HK-2 (cell line): ENCODE data around the gene MCF2L.
A peak's percentile ranks its signal among the peaks of the same experiment; 100 is the strongest.

Experiments
- DNase-seq: peaks from one replicate; pipeline ENCODE4 v3.0.0-alpha.2; 2018; ENCODE audit not compliant: unreplicated experiment

The MCF2L gene

DNA sequence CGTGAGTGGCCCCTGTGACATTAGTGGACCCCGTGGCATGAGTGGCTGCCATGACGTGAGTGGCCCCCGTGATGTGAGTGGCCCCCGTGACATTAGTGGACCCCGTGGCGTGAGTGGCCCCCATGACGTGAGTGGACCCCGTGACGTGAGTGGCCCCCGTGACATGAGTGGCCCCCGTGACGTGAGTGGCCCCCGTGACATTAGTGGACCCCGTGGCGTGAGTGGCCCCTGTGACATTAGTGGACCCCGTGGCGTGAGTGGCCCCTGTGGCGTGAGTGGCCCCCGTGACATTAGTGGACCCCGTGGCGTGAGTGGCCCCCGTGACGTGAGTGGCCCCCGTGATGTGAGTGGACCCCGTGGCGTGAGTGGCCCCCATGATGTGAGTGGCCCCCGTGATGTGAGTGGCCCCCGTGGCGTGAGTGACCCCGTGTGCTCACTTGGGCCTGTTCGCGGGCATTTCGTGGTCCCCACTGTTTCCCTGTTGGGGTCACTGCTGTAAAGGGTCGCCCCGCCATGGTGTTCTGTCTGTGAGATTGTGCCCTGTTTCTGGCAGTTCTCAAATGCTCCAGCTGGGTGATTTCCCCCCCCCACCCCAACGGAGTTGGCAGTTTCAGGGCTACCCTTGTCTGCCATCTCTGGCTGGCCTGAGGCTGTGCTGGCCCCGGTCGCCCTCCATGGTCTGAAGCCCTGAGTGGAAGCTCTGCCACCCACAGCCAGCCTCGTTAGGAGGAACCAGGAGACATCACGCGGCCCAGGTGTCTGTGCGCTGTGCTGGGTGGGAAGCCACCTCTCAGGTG lies 64.2 kb downstream of the MCF2L start:
- no peak for DNase-seq

DNA sequence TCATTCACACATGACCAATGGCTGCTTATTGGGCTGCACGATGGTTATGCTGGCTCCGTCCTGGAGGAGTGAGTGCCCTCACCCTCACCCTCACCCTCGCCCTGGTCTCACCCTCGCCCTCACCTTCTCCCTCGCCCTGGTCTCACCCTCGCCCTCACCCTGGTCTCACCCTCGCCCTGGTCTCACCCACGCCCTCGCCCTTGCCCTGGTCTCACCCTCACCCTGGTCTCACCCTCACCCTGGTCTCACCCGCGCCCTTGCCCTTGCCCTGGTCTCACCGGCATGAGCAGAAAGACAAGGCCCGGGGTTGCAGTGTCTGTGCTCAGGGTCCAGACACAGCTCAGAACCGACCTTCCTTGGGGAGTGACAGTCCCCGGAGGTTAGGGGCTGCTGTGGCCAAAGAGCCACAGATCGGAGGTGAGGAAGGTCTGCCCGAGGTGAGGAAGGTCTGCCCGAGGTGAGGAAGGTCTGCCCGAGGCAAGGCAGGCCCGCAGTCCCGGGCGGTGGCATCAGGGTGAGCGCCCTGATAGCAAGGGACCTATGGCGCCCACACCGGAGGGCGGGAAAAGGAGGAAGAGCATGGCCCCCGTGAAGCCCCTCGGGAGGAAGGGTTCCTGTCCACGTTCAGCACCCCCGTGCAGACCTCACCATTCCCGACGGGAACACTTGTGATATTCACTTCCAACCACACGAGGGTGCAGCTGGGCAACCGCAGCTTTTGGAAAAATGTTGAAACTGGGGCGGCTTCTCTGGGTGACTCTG lies 65.6 kb downstream of the MCF2L start:
- peak; percentile 6 for DNase-seq

DNA sequence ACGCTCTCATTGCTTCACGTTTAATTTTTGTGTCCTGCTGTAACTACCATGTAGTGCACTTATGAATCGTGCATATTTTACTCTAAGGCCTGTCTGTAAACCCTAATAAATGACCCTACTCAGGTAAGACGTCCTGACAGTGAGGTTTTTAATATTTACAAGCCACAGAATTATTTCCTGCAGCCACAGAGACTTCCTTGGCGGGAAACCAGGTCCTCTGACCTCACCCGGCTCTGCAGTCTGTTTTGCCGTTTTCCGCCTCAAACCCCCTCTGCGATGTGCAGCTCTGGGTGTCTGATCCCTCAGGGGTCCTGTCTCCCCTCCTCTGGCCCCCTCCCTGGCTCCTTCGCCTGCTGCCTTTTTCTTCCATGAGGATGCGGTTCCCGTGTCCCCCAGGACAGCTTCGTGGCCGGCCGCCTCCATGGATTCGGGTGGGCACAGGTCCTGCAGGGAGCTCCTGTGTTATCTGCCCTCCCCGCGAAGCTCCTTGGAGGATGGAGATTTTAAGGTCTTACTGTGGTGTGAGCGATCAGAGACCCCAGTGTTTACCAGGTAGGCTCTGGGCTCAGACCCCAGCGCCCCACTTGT lies 66.3 kb downstream of the MCF2L start:
- no peak for DNase-seq

DNA sequence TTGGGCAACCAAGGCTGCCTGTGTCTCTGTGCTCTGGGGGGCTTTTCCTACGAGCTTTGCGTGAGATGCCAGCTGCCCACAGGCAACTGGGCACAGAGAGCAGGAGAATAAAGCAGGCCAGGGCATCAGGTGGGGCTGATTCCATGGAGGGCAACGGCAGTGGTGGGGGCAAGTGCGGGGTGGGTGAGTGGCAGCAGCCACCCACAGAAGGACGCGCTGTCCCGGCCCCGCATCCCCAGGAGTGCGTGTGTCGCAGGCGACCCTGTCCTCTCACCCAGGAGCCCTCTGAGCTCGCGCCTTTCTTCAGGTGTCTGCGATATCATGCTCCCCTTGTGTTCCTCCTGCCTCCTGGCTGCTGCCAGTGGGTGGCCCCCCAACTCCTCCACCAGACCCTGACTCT lies 67.4 kb downstream of the MCF2L start:
- DNase-seq, result no peak

DNA sequence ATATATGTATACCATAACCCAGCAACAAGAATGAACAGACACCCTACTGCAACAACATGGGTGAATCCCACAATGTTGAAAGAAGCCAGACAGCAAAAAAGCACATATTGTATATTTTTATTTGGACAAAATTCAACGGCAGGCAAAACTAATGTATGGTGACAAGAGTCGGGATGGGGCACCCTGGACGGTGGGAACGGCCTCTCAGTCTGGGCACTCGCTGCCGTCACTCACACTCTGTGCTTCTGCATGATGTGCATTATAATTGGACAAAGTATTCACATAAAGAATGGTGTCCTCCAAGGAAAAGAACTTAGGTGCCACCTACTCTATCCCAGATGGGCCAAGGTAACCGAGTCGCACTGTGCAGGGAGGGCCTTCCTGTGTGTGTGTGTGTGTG lies 71.0 kb downstream of the MCF2L start:
- DNase-seq, result no peak

DNA sequence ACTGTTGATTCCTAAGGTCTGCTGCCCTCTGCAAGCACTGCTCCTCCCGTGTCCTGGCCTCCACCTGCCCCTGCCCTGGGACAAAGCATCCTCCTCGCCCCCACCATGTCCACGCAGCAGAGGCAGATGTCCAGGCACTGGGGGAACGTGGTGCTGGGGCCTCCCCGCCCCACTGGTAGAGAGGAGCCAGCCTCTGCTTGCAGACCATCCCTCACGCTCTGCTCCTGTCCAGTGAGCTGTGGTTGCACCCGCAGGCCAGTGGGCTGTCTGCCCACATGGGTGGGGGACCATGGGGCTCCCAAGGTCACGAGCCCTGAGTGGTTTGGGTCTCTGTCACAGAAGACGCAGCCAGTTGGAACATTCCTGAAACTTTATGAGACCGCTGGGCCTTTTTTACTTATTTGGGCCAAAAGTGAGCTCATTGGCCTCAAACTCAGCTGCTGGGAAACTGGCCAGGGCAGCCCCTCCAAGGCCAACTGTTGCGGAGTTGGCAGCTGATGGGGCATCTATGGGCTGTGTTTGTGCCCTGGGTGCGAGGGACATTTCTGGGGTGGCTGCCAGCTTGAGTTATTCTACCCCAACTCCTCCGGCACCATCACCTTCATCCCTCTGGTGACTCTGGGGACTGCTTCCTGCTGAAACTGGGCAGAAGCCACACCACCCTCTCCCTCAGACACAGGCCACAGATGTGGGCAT lies 71.7 kb downstream of the MCF2L start:
- DNase-seq, result no peak

DNA sequence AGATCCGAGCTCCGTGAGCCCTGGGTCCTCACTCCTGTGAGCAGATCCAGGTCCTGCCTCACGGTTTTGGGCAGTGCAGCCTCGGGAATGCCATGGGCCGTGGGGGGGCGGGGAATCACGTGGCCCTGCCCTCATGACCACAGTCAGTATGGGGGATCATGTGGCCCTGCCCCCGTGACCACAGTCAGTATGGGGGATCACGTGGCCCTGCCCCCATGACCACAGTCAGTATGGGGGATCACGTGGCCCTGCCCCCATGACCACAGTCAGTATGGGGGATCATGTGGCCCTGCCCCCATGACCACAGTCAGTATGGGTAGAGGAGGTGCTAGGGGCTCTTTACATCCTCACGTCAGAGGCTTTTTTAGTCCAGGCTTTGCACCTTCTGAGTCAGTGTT lies 72.3 kb downstream of the MCF2L start:
- DNase-seq, result no peak

DNA sequence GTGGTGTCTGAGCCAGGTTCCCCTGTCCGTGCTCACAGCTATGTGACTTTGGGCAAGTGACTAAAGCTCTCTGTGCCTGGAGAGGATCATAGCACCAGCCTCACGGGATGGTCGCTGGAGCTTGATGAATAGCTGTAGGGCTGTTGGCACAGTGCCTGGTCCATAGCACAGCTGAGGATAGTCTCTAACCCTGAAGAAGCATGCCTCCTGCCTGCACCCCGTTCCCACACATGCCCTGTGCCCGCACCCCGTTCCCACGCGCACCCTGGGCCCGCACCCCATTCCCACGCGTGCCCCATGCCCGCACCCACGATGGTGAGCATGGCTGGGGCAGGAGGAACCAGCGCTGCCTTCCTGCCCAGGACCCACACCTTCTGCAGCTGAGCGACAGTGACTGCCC lies 72.9 kb downstream of the MCF2L start:
- no peak for DNase-seq

DNA sequence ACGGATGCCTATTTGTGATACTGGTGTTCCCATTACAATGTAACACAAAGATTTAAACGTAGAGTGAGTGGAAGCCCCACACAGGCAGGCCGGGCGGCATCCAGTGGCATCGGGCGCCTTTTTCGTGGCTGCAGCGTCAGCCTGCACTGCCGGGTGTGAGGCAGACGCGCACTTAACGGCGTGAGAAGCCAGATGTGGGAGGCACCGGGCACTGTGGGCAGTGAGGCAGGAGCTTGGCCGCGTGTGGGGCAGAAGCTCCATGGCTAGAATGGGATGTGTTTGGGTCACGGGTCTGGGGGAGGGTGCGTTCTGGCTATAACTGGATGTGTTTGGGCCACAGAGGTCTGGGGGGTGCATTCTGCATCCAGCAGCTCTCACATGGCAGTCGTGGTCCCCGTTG lies 73.4 kb downstream of the MCF2L start:
- no peak for DNase-seq

DNA sequence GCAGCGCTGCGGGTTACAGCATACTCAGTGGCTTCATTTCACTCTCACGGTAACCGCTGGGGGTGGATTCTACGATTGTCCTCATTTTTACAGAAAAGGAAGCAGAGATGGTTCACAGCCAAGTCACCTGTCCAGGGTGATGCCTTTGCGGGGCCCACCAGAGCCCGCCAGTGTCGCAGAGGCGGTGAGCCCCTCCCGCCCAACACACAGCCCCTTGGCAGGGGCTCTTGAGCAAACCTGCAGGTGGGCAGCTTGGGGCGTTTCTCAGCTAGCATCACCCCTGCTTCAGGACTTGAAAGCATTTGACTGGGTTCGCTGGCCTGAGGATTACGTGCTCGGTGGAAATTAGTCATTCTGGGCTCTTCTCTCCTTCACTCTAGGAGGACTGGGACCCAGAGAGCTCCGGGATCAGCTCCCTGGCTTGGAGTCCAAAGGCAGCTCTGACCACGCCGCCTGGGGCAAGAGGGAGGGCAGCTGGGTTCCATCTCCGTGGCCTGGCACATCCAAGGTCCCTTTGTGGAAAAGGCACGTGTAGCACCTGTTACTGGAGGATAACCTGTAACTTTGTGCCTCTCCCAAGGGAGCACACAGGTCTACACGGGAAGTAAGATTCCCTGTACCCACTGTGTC lies 74.1 kb downstream of the MCF2L start:
- DNase-seq, result no peak

DNA sequence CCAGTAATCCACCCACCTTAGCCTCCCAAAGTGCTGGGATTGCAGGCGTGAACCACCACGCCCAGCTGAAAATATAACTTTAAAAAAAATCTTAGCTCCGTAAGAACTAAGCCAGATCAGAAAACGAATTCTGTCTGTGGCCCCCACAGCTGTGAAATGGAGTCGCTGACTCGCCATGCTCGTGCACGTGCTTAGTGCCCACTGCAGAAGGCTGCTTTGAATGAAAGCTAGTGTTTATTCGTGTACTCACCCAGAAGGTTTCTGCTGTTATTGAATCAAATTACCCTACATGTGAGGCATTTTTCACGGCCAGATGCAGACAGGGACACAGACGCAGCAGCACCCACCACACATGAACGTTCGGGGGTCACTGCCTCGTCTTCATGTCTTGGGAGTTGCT lies 74.9 kb downstream of the MCF2L start:
- no peak for DNase-seq

DNA sequence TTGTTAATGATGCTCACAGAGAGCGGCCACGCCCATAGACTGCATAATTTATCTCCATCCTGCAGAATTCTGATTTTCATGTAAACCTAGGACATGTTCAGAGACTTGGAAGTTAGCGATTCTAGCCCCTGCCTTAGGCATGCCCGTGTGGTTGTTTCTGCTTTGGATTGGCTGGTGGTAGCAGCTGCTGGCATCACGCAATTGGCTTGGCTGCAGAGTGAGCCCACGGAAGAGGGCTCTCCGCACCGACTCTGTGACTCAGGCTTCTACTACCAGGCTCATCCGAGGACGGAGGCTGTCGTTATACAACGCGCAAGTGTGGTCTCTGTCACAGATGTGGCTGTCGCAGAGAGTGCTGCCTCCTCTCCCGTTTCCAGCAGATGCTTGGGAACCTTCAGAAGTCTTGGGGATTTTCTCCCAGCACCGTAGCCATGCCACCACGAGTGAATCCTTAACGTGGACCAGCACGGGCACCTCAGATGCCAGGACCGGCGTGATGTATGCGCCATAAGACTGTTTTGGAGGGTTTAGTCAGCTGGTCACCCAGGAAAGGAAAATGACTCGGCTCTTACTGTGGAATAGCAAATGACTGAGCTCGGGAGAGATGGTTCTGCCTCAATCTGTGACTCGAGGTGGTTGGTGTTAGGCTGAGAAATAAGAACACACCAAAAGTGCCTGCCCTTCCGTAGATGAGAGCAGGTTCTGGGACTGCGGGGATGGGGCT lies 75.5 kb downstream of the MCF2L start:
- DNase-seq, result no peak

DNA sequence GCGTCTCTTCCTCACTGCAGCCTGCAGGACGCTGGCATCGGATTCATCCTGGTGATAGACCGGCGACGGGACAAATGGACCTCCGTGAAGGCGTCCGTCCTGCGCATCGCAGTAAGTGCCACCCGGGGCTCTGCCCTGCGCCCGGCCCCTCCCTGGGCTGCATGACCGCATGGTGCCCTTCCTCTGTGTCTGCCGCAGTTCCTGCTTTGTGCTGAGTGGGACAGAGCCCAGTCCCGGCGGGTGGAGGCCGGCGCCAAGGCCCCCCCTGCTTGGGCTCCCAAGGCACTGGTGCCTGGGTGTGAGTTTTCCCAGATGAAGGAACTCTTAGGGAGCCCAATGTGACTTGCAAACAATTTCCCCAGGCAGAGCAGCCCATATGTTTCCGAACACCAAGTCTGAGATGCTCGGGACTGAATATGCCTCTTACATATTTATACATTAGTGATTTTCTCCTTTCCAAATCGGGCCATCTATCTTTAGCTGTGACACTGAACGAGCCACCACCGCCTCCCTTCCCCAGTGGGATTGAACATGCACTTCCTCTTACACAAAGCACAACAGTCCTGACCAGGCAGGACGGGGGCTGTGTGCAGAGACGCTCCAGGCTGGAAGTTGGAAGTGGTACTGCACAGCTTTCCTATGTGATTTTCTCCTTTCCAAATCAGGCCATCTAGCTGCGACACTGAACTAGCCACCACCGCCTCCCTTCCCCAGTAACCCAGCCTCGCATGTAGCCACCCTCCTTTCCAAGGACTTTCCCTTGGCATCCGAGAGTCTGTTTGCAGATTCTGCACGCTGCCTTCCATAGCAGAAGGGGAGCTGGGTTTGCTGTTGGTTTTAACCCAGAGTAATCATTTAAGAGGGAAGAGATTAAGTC lies 76.5 kb downstream of the MCF2L start:
- DNase-seq, result no peak

DNA sequence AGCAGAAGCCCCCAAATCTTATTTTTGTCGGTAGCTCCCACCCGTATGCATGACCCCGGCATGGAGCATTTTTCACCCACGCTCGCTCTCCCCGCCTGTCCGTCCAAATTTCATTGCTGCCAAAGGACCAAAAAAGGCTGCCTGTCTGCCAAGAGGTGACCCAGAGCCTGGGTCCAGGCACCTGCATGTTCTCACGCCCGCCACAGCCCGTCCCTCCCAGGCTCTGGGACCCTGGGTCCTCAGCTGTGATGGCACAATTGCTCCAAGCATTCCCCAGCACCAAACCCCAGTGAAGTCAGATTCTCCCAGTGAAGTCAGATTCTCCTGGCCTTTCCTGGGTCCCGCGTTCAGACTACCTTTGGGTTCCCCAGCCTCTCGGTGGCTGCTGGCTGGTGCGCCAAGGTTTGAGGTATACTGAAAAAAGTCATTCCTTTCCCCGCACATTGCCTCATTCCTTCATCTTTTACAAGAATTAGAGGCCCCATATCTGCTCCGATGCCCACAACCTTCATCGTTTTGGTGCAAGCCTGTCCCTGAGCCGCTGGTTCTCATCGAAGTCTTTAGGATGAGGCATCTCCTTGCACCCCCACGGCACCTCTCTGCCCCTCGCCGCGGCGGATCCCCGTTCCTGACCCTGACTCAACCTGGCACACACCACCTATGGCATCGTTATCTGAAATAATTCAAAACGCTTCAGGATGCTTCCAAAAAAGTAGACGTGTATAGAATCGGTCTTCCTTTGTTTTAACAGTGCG lies 77.3 kb downstream of the MCF2L start:
- DNase-seq, result no peak

DNA sequence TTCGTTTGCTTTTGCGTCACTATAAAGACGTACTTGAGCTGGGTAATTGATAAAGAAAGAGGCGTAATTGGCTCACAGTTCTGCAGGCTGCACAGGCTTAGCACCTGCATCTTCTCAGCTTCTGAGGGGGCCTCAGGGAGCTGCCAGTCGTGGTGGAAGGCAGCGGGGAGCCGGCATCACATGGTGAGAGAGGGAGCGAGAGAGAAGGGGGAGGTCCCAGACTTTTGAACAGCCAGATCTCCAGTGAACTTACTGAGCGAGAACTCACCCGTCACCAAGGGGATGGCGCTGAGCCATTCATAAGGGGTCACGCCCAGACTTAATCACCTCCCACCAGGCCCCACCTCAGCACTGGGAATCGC lies 77.8 kb downstream of the MCF2L start:
- no peak for DNase-seq

DNA sequence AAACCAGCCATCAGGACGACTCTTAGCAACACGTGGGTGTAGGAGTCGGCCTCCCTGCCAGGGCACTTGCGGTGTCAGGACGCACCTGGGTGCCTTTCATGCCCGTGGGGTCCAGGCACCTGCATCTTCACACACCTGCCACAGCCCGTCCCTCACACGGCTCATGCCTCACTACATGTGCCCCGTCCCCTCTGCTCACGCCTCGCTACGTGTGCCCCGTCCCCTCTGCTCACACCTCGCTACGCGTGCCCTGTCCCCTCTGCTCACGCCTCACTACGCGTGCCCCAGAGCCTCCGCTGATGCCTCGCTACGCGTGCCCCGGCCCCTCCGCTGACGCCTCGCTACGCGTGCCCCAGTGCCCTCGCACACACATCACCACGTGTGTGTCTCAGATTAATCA lies 78.6 kb downstream of the MCF2L start:
- no peak for DNase-seq

DNA sequence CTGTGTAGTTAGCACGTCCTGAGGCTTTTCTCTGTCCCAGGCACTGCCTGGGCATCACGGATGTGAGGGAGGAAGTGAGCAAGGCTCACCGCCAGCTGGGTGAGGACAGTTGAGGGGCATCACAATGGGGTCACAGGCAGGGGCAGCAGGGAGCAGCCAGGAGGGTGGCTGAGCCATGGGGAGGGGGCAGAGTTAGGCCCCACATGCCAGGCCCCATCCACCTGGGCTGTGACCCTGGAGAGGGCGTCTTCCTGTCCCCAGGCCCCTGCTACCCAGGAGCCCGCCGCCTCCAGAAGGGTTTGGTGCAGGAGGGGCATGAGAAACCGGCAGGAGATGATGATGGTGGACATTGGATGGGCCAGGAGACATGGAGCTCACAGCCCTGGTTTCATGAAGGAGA lies 79.8 kb downstream of the MCF2L start:
- no peak for DNase-seq

DNA sequence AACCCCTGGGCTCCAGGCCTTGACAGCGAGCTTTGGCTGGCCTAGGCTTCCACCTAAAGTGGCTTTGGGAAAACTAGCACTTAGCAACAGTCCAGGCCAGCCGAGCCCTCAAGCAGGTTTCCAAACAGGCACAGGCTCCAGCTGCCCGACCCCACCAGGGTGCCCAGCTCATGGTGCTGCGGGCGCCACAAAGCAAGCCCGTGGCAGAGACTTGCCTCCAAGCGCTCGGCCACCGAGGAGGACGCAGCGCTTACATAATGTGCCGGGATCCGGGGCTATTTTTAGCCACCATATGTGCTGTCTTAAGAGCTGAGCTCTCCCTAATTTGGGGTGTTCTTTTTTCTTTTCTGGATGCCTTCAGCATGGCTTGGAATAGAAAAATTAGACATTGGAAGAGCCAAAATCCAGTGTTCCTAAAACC lies 80.5 kb downstream of the MCF2L start:
- no peak for DNase-seq

DNA sequence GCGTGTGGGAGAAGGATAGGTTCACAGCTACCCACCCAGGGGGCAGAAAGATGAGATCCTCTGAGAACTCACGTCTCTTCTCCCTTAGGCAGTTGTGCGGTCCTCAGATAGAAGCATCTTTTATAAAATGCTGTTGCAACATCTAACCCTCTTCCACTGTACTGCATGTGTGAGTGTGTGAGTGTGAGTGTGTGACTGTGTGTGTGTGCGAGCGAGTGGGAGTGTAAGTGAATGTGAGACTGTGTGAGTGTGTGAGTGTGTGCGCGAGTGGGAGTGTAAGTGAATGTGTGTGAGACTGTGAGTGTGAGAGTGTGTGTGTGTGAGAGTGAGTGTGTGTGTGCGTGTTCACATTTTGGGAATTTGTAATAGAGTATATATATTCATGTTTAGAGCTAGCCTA lies 81.0 kb downstream of the MCF2L start:
- no peak for DNase-seq
